Measurements from ENCODE around the gene RPTOR. TPM values are rescaled to one million over a fixed set of nuclear protein-coding genes. Genes with fewer than 3 reads are reported as not detected.
A peak's percentile ranks its signal among the peaks of the same experiment; 100 is the strongest.

RPTOR gene
- total RNA-seq, 1 experiment from 2014 or later = 58.0 TPM

DNA sequence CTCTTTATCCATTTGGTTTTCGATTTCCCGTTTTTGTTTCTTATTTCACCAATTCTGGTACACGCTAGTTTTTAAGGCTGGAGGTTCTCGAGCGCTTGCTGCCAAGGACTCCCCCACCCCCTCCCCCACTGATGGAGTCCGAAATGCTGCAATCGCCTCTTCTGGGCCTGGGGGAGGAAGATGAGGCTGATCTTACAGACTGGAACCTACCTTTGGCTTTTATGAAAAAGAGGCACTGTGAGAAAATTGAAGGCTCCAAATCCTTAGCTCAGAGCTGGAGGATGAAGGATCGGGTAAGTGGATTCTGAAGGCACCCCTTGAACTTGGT lies 825 bp downstream of the RPTOR start:
- Histone ChIP-seq H3K4me3 (ENCODE audit: low read depth in 2 of 2, low read length in 2 of 2) (peak overlapping the region; percentile 96 to 98), H3K4me1 (ENCODE audit: control insufficient read depth, insufficient read depth, low read length) (peaks cover 19% of the 10 kb centered on the region), H3K27ac (ENCODE audit: low read length) (peak overlapping the region; percentile 96), H3K36me3 (ENCODE audit: control insufficient read depth, insufficient read depth, low read length) (peaks cover 7% of the 10 kb centered on the region; the same call in 1 of the 2 replicates), H3K27me3 (ENCODE audit: control insufficient read depth, insufficient read depth, low read length) (no peaks in the 10 kb centered on the region), H3K9me3 (ENCODE audit: control insufficient read depth, insufficient read depth, low read depth, low read length) (no peaks in the 10 kb centered on the region)
- DNase-seq (ENCODE audit: low read depth, low spot score) (no peak), ATAC-seq (peak; percentile 8; the same call in 1 of the 2 replicates)
- intact Hi-C loops (cut with micrococcal nuclease; ENCODE audit: unreplicated experiment) = no loop called here
- ChIA-PET POLR2A (no interaction called here), CTCF (no interaction called here)
- BruUV-seq (replicated peaks) = no TSS peak
- in situ Hi-C loops (cut with HindIII; ENCODE audit: low pct_unique_long_range_greater_than_20kb, low sequenced_read_pairs) = no loop called here
- no peak for TF ChIP-seq SIN3A (IDR thresholded peaks at IDR 0.05; ENCODE audit: borderline replicate concordance, insufficient read depth, low read depth, low read length)
- no peak for TF ChIP-seq POLR2AphosphoS5 (IDR thresholded peaks at IDR 0.05; ENCODE audit: low read depth, low read length)
- no peak for TF ChIP-seq REST (IDR thresholded peaks at IDR 0.05; ENCODE audit: insufficient read depth in 1 of 2, low read depth in 2 of 2, low read length in 1 of 2)

GRCh38 chr17:80546267-80546666 lies 1.6 kb downstream of the RPTOR start:
- TF ChIP-seq REST (IDR thresholded peaks at IDR 0.05; ENCODE audit: insufficient read depth in 1 of 2, low read depth in 2 of 2, low read length in 1 of 2) (no peak), CTCF (IDR thresholded peaks at IDR 0.05) (no peak), TCF7L2 (IDR thresholded peaks at IDR 0.05; ENCODE audit: low read depth, low read length) (no peak), POLR2AphosphoS5 (IDR thresholded peaks at IDR 0.05; ENCODE audit: low read depth, low read length) (no peak), SIN3A (IDR thresholded peaks at IDR 0.05; ENCODE audit: borderline replicate concordance, insufficient read depth, low read depth, low read length) (no peak)
- ATAC-seq (no peak), DNase-seq (ENCODE audit: low read depth, low spot score) (no peak)
- peaks cover 7% of the 10 kb centered on the region; the same call in 1 of the 2 replicates for H3K36me3 ChIP-seq (ENCODE audit: control insufficient read depth, insufficient read depth, low read length)
- intact Hi-C loops (cut with micrococcal nuclease; ENCODE audit: unreplicated experiment) (no loop called here), in situ Hi-C loops (cut with HindIII; ENCODE audit: low pct_unique_long_range_greater_than_20kb, low sequenced_read_pairs) (no loop called here)
- H3K4me1 ChIP-seq (ENCODE audit: control insufficient read depth, insufficient read depth, low read length) = peaks cover 19% of the 10 kb centered on the region
- peak overlapping the region; percentile 96; the same call in 1 of the 2 replicates for H3K27ac ChIP-seq (ENCODE audit: low read length)
- no peaks in the 10 kb centered on the region for H3K9me3 ChIP-seq (ENCODE audit: control insufficient read depth, insufficient read depth, low read depth, low read length)
- ChIA-PET CTCF (no interaction called here), POLR2A (no interaction called here)
- peak overlapping the region; percentile 96 to 98 for H3K4me3 ChIP-seq (ENCODE audit: low read depth in 2 of 2, low read length in 2 of 2)
- H3K27me3 ChIP-seq (ENCODE audit: control insufficient read depth, insufficient read depth, low read length) = no peaks in the 10 kb centered on the region
- BruUV-seq (replicated peaks) = no TSS peak
